NCI-H1105 (cell line): Measurements from ENCODE around the gene TBC1D5.
A peak's percentile ranks its signal among the peaks of the same experiment; 100 is the strongest.

Experiments
- DNase-seq: peaks from one replicate; lab custom pipeline; 2025; lab: John Stamatoyannopoulos, UW

TBC1D5 gene

GRCh38 chr3:17301271-17301670 is 441.2 kb downstream of the TBC1D5 start:
- DNase-seq, result no peak

GRCh38 chr3:17300441-17300840 is 442.0 kb downstream of the TBC1D5 start:
- DNase-seq, result no peak

- DNase-seq, result no peak
These were observed 444.4 kb downstream of the TBC1D5 start for GRCh38 chr3:17298038-17298437.

GRCh38 chr3:17292556-17292955 is 449.9 kb downstream of the TBC1D5 start:
- no peak for DNase-seq

- DNase-seq, result no peak
These were observed 451.5 kb downstream of the TBC1D5 start for GRCh38 chr3:17290894-17291293.

GRCh38 chr3:17288839-17289399 is 453.5 kb downstream of the TBC1D5 start:
- DNase-seq, result no peak

GRCh38 chr3:17287006-17287689 is 455.3 kb downstream of the TBC1D5 start:
- no peak for DNase-seq

- DNase-seq, result no peak
These were observed 464.4 kb downstream of the TBC1D5 start for GRCh38 chr3:17278006-17278405.

GRCh38 chr3:17266846-17267245 is 475.6 kb downstream of the TBC1D5 start:
- no peak for DNase-seq

- DNase-seq, result no peak
These were observed 480.6 kb downstream of the TBC1D5 start for GRCh38 chr3:17261627-17262369.

GRCh38 chr3:17260257-17260656 is 482.2 kb downstream of the TBC1D5 start:
- no peak for DNase-seq

GRCh38 chr3:17259685-17260084 is 482.7 kb downstream of the TBC1D5 start:
- DNase-seq, result no peak

GRCh38 chr3:17258823-17259436 is 483.5 kb downstream of the TBC1D5 start:
- DNase-seq, result no peak

GRCh38 chr3:17257269-17257668 is 485.2 kb downstream of the TBC1D5 start:
- DNase-seq, result no peak

- no peak for DNase-seq
These were observed 498.8 kb downstream of the TBC1D5 start for GRCh38 chr3:17243621-17244020.

- DNase-seq, result no peak
These were observed 503.0 kb downstream of the TBC1D5 start for GRCh38 chr3:17239417-17239816.

- no peak for DNase-seq
These were observed 504.4 kb downstream of the TBC1D5 start for GRCh38 chr3:17238023-17238422.

GRCh38 chr3:17235310-17235709 is 507.1 kb downstream of the TBC1D5 start:
- DNase-seq, result no peak

- DNase-seq, result no peak
These were observed 508.0 kb downstream of the TBC1D5 start for GRCh38 chr3:17234382-17234781.

GRCh38 chr3:17233398-17233800 is 509.0 kb downstream of the TBC1D5 start:
- DNase-seq, result peak; percentile 31

- no peak for DNase-seq
These were observed 510.0 kb downstream of the TBC1D5 start for GRCh38 chr3:17232442-17232841.

GRCh38 chr3:17231537-17232261 is 510.7 kb downstream of the TBC1D5 start:
- no peak for DNase-seq
